ENCODE data around the gene AKR1C2. TPM values are rescaled to one million over a fixed set of nuclear protein-coding genes. Genes with fewer than 3 reads are reported as not detected.

The AKR1C2 gene
- total and polyA plus RNA-seq, 9 of the 15 experiments (the other 6 are each of a cell fraction or from before 2014, with no cell fraction given): 13.8 to 74.0 (median 30.5) TPM

- no peak for TF ChIP-seq UBTF (IDR thresholded peaks at IDR 0.05; ENCODE audit: borderline replicate concordance in 1 of 2, low read depth in 2 of 2, low read length in 2 of 2)
- no peak for TF ChIP-seq MAFF (IDR thresholded peaks at IDR 0.05; ENCODE audit: low read length)
- TF ChIP-seq PBX2 (CRISPR knock-in tag; IDR thresholded peaks at IDR 0.05; ENCODE audit: low read depth): no peak
- TF ChIP-seq PBX2 (tag; conservative IDR thresholded peaks at IDR 0.05; ENCODE audit: low read depth): no peak
- no peak for TF ChIP-seq ZNF398 (CRISPR knock-in tag; IDR thresholded peaks at IDR 0.05)
- TF ChIP-seq NFIC (IDR thresholded peaks at IDR 0.05): peak; percentile 54
- peak; percentile 61 for TF ChIP-seq POLR2B (IDR thresholded peaks at IDR 0.05; ENCODE audit: low read depth, partially characterized antibody)
- TF ChIP-seq SRSF1 (IDR thresholded peaks at IDR 0.05; ENCODE audit: low read depth, low read length): no peak
- no peak for TF ChIP-seq EZH2 (IDR thresholded peaks at IDR 0.05; ENCODE audit: borderline replicate concordance, low read depth, low read length)
- TF ChIP-seq ZNF143 (CRISPR knock-in tag; IDR thresholded peaks at IDR 0.05): no peak
- no peak for TF ChIP-seq ZNF561 (CRISPR knock-in tag; conservative IDR thresholded peaks at IDR 0.05)
- no peak for TF ChIP-seq TBP (optimal IDR thresholded peaks at IDR 0.05; ENCODE audit: low read depth, low read length)
- TF ChIP-seq ZNF197 (CRISPR knock-in tag; IDR thresholded peaks at IDR 0.05; ENCODE audit: low read depth): no peak
- no peak for TF ChIP-seq CREB3 (tag; conservative IDR thresholded peaks at IDR 0.05; ENCODE audit: low read depth)
- TF ChIP-seq SMARCC2 (IDR thresholded peaks at IDR 0.05; ENCODE audit: low read depth): 0 out of 2 replicates have a peak, but pooled peaks have one; percentile 56
- peak; percentile 61 for TF ChIP-seq FOXM1 (IDR thresholded peaks at IDR 0.05; ENCODE audit: low read depth)
- no peak for TF ChIP-seq FOXM1 (CRISPR knock-in tag; IDR thresholded peaks at IDR 0.05; ENCODE audit: low read depth)
- TF ChIP-seq GABPB2 (CRISPR knock-in tag; conservative IDR thresholded peaks at IDR 0.05): no peak
- no peak for TF ChIP-seq PPARD (CRISPR knock-in tag; IDR thresholded peaks at IDR 0.05)
- peak; percentile 55 for TF ChIP-seq FOSL1 (tag; conservative IDR thresholded peaks at IDR 0.05)
- TF ChIP-seq COPS2 (conservative IDR thresholded peaks at IDR 0.05): no peak
These were observed 21.8 kb downstream of the AKR1C2 start (continued) for GRCh38 chr10:4981722-4982471.

All from K562 (cell line).